Stimulated activated CD4-positive, alpha-beta T cell treated with anti-CD3 and anti-CD28 coated beads, Interleukin-2, amount 100 ng/mL, for 4 hours (primary cell): ENCODE results near the gene DPM2.
A peak's percentile ranks its signal among the peaks of the same experiment; 100 is the strongest.

Source experiments
- DNase-seq: peaks from one replicate; pipeline ENCODE4 v3.0.0-alpha.2; 2020; ENCODE audit warnings: low read depth

Gene DPM2

DNA sequence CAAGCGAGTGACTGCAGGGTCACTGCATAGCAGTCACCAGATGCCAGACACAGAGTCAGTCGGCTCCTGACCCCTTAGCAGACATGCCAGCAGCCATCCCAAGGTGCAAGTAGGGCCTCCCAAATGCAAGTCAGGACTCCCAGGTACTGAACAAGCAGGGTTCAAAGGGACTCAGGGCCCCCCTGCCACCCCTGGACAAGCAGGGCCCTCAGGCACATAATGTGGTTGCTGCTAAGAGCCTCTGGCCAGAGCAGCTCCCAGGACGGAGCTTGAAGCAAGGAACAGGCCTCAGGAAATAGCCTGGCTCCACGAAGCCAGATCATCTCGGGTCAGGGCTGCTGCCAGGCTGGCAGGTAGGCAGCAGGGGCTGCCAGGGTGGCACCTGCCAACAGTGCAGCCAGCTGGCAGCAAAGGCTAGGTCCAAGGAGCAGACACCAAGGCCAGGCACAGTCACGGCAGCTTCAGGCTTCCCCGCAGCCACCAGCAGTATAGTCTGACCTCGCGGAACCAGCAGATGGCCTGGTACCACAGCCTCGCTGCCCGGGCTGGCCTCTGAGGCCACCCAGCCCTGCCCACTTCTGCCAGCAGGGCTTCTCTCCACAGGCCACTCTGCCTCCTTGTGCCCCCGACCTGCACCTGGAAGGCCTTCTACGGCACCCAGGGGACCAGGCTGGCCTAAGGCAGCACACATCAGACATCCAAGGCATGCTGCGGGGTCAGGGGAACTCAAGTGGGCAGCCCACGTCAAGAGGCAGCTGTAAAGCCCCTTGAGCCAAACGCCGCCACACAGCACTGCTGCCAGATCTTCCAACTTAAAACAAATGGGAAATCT is 35.7 kb upstream of the DPM2 start:
- no peak for DNase-seq

DNA sequence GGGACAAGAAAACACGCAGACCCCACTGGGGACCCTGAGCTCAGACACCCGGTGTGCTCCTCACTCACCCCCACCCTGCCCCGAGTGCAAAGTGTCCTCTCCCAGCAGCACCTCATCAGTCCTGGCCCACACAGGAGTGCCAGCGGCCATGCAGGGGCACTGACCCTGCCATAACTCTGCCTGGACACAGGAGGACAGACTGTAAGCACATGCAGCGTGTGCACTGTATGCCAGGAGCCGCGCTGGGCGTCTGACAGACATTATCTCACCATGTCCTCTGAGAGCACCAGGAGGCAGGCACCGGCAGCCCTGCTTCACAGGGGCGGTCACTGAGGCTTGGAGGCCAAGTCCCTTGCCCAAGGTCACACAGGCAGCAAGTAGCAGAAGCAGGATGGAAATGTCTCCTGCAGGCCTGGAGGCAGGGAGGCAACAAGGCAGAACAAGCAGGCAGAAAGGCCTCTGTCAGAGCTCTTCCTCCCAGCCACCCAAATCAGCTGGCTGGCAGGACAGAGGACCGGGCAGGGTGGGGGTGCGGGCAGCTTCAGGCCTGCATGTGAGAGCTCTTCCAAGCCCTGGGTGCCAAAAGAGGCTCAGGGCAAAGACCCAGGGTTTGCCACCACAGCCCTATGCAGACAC is 34.7 kb upstream of the DPM2 start:
- no peak for DNase-seq

DNA sequence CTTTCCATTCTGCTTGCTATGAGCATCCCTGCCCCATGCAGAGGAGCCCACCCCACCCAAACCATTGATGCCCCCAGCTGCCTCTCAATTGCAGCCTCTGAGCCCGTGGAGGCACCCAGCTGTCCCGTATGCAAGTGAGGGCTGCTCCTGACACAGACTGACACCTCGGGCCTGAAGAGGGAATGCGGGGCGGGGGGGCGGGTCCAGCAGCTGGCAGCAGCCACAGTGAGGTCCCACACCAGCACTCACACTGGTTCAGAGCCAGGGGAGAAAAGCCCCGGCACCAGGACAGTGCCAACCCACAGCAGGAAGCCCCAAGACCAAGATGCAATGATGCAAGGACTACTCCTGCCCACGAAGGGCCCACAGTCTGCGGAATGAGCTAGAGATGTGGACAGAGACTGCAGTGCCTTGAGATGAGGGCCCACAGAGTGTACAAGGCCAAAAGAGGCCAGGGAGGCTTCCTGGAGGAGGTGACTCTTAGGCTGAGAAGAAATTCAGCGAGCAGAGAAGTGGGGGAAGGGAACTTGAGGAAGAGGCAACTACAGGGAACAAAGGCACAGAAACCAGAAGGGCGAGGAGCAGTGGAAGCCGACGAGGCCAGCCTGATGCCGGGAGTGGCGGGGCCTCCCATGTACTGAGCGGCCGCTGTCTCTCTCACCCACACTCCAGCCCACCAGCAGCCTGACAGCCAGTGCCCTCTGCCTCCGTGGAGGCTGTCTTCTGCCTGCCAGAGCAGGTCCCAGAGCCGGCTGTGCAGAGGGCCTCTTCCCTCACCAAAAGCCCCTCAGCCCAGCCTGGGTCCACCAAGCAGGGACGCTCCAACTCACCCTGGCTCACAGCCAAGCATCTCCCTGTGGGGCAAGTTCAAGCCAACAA is 33.9 kb upstream of the DPM2 start:
- DNase-seq, result no peak

DNA sequence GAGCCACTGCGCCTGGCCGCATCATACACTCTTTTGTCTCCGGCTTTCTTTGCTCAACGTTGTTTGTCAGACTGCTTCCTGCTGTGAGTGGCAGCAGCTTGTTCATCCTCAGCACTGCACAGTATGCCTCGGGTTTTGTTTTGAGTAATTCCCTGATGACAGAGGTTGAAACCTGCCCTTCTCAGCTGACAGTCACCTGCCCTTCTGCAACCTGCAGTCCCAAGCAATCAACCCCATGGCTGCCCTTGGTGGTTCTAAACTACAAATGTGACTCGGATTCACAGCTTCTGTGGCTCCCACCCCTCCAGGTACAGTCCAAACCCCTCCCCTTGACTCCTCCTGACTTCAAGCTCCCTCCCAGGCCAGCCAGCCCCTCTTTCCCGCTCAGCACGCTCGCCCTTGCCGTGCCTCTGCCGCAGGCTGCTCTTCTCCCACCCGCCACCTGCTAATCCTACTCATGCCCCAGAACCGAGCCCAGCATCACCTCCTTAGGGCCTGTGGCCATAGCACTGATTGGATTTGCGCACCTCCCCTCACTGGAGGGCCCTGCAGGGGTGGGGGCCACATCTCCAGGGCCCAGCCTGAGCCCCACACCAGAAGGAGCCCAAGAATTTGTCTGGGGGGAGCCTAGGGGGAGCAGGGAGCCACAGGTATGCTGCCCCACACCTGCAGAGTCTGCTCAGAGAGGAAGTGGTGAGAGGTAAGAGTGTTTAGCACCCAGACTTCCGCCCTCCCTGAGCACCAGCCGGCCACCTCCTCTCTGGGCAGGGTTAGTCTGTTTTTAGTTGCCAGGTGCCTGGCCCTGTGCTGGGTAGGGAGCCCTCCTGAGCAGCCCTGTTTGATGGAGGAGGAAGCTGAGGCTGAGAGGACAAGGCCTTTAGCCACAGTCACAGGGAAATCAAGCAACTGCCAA is 33.0 kb upstream of the DPM2 start:
- DNase-seq, result peak; percentile 53

DNA sequence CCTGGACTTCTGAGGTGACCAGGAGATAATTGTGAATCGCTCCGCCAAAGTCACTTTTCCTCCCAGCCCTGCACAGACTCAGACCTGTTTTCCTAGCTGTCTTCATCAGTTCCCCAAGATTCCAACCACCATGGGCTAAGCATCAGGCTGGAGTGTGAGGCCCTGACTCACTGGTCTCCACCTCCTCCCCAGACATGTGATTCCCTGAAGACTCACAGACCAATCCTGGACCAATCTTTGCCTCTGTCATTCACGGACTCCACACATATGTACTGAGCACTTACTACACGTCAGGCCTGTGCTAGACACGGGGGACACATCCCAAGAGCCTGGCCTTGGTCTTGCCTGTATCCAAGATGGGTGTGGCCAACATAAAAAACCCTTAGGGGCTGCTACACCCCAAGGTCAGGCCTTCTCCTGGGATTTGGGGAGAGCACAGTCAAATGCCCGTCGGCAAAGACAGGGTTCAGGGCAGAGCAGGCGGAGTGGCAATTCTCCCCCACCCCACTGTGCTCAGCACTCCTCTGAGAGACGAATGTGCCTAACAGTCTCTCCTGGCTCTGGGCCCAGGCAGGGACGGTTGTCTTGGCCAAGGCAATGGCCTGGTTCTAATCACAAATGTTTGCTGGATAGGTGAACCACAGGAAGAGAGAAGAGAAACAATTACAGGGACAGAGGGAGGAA is 31.2 kb upstream of the DPM2 start:
- DNase-seq, result no peak

DNA sequence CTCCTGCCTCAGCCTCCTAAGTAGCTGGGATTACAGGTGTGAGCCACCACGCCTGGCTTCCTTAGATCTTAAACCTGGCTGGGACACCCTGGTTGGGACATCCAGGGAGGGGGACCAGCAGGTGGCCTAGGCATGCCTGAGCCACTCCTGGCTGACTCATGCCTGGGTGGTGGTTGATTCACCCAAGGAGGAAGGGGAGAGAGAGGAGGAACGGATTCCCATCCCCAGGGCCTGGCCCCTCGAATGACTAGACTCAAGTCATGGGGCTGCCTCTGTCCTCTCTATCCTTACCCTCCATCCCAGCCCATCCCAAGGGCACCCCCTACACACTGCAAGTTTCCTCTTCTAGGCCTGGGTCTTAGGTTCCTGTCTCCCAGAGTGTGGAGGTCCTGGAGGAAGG is 30.4 kb upstream of the DPM2 start:
- DNase-seq, result peak; percentile 44

DNA sequence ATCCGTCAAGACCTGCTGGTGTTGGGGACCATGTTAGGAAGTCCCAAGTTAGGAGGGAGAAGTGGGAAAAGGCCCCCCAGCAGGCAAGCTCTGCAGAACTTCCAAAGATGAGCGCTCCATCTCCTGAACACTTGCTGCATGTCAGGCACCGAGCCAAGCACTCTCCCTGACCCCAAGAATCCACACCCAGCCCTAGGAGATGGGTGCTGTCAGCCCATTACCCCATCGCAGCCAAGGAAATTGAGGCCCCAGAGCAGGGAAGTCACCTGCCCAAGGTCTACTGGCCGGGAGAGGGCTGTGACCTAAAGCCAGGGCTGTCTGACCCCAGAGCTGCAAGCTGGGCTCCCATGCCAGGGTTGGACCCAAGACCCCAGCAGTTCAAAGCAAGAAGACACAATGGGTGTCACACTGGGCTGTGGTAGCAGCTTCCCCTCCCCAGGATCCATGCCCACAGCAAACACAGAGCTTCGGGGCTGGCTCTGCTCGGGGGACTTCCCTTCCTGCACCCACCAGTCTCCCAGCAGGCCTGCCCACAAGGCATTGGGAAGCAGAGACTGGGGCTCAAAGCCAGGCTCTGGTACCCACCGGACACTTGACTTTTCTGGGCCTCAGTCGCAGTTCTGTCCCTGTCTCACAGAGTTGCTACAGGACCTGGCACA is 29.6 kb upstream of the DPM2 start:
- no peak for DNase-seq

DNA sequence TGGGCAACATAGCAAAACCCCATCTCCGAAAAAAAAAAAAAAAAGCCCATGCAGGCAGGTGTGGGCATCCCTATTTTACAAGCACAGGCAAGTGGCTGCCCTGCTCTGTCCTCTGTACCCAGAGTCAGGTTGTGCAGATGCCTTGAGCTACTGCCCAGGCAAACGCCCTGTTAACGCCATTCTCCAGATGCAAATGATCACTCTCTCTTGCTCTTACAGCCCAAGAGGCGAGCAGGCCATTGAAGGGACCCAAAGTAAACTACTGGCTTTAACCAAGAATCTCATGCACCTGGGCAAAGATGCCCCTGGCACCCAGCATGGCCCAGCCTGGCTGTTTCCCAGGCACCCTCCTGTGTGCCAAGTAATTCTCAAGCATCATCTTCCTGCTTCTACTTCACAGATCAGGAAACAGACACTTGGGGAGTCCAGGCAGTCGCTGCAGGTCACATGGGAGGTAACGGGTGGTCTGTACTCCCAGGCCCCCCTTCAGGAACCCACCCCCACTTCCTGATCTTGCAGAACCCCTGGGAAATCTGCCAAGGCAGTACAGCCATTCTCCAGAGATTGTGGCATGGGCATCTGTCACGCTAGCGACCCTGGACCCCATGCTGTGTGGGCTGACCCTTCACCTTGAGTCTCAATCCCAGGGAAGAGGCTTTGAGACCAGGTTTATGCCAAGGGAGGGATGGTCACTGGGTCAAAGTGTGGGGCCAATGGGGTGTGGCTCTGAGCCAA is 28.9 kb upstream of the DPM2 start:
- no peak for DNase-seq

DNA sequence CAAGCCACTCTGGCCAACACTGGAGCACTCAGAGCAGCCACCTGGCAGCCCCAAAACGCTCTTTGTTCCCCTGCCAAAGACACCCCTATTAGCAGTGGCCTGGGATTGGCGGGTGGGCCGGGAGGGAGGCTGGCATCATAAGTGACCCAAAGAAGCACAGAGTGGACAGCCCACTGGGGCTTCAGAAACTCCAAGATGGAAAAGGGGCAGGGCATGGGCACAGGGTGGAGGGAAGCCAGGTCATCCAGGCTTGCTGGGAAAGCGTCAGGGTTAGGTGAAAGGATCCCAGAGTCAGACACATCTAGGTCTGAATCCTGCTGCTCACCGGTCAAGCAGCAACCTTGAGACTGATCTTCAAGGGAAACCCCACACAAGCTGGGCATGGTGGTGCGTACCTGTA is 28.3 kb upstream of the DPM2 start:
- no peak for DNase-seq

DNA sequence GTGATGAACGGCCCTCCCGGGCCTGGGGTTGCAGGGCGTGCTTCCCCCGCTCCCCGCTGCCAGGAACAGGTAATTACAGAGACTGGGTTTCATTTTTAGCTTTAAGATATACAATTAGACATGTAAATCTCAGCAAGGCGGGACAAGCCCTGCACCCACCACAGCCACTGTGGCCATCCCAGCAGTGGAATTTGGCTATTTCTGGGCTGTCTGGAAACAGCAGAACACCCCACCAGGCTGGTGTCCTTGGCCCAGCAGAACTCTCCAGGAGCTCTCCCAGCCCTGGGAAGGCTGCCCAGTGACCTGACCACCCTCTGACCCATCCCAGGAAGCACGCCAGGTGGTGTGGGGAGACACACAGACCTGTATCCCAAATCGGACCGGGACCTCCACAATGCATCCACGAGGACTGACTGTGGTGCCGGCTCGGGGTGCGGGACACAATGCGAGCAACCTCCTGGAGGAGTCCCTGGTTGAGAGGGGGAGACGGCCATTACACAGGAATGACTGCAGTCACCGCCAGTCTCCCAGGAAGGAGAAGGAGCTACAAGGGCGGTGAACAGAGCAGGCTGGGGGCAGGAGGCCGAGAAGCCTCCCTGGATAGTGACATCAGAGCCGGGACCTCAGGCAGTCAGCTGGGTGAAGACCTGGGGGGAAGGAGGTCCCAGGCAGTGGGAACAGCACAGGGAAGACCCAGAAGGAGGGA is 25.9 kb upstream of the DPM2 start:
- no peak for DNase-seq

DNA sequence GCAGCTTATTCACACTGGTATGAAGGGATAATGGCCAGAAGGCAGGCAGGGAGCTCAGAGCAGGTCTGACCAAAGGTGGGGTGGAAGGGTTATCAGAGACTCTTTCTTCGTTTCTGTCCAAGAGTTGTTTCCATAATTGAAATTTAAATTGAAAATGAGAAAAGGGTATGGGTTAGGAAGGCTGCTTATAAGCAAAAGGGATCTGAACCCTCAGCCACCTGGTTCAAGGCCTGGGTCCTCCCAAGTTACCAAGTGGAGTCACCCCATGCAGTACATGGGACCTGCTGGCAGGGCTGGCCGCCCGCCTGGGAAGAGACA is 25.3 kb upstream of the DPM2 start:
- DNase-seq, result no peak

DNA sequence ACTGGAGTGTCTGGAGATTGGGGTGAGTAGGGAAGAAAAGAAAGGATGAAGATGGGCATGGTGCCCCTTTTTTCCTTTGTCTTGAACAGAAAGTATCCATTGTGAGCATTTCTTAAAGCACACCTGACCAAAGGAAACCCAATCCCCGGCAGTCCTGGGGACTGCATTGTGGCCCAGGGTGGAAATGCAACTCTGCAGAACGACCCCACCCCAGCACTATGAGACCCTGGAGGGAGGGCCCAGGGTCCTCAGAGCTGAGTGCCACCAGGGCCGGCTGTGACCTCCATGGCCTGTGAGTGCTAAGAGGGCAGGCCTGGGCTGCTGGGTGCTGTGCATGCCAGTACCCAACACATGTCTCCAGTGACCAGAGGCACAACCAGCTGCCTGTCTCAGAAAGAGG is 24.6 kb upstream of the DPM2 start:
- DNase-seq, result no peak

DNA sequence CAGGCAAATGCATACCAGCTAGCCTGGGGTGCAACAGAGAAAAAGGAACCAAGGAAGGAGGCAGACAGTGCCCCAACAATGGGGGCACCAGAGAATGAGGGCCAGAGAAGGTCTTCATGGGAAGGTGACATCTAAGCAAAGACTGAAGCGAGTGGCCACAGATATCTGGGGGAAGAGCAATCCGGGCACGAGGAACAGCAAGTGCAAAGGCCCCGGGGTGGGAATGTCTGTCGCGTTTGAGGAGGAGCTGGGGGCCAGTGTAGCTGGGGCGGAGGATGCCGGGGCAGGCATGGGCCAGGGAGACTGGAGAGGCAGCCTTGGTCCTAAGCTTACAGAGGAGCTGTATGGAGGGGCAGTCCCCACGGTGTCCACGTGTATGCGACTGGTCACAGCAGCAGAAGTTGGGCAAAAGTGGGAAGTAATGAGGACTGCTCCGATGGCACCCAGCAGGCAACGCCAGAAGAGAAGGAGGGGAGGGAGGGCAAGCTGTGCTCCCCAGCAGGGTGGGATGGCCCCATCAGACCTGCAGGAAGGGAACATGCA is 24.0 kb upstream of the DPM2 start:
- DNase-seq, result no peak

DNA sequence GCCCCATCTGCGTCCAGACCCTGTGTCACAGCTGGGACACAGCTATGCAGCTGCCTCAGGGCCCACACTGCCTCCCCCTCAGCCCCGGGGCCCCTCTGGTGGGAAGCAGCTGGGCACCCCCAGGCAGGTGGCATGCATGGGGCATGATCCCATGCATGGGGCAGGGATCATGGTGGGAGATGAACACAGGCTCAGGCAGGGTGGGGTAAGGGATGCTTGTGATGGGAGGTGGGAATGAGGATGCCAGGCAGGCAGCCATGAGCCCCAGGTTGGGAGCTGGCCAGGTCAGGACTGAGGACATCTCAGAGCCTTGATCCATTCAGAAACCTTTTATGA is 23.5 kb upstream of the DPM2 start:
- DNase-seq, result no peak

DNA sequence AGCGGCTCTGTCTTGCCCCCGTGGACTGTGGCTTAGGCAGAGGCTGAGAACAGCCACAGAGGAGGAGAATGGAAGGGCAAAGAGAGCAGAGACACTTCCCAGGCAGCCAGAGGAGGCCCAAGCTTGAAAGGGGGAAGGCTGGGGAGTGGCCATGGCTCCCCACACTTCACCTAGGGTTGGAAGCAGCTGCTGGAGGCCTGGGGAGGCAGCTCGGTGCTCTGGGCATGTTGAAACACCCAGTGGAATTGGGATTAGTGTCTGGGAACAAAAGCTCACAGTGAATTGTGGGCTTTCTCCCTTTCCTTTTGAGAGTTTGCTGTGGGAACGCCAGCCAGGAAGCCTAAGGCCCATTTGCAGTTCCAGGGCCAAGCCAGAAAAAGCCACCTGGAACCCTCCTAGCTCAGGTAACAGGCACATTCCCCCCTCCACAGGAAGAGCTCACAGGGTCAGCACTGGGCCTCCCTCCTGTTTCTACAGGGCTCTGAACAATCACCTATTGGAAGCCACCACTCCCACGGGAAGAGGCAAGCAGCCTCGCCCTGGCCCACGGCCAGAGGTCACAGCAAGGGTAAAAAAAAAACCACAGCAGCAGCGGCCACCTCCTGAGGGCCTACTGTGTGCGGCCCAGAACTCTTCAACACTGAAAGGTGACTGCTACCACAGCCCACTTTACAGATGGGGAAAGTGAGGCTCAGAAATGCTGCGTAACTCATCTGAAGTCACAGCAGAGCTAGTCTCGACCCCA is 22.9 kb upstream of the DPM2 start:
- no peak for DNase-seq

DNA sequence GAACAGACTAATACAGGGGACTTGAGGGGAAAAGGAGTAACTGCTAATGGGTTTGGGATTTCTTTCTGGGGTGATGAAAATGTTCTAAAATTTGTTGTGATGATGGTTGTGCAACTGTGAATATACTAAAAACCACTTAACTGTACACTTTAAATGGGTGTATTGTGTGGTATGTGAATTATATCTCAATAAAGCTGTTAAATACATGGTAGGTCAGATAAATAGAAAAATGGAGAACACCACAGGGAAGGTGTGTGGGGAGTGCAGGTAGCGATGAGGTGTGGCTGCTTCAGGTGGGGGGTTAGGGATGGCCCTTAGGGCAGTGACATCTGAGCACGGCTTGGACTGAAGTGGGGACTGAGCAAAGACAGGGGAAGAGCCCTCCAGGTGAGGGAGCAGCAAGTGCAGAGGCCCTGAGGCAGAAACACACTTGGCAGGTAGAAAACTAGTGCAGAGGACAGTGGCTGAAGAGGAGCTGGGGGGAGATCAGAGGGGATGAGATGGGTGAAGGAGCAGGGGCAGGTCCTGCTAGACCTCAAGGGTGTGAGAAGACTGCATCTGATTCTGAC is 22.3 kb upstream of the DPM2 start:
- no peak for DNase-seq

DNA sequence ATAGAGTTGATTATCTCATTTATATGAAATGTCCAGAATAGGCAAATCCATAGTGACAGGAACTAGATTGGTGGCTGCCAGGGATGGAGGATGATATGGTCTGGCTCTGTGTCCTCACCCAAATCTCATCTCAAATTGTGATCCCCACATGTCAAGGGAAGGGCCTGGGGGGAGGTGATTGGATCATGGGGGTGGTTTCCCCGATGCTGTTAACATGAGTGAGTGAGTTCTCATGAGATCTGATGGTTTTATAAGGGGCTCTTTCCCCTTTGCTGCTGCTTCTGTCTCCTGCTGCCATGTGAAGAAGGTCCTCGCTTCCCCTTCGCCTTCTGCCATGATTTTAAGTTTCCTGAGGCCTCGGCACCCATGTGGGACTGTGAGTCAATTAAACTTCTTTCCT is 21.7 kb upstream of the DPM2 start:
- DNase-seq, result no peak

DNA sequence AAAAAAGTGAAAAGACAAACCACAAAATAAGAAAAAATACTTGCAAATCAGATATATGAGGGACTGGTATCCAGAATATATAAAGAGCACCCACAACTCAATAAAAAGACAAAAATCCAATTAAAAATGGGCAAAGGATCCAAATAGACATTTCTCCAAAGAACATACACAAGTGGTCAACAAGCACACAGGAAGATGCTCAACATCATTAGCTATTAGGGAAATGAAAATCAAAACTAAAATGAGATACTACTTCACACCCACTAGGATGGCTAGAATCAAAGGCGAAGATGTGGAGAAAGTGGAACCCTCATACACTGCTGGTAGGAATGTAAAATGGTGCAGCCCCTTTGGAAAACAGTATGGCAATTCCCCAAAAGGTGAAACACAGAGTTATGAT is 21.1 kb upstream of the DPM2 start:
- DNase-seq, result no peak
